Naive thymus-derived CD4-positive, alpha-beta T cell (primary cell): Measurements from ENCODE around the gene ENTHD1. TPM values are rescaled to one million over a fixed set of nuclear protein-coding genes. Genes with fewer than 3 reads are reported as not detected.

Experiments
- ATAC-seq: fragments of 150-1000 bp; cut with Tn5 transposase; 2 replicates; pipeline ENCODE4 v1.10.0; 2021; ENCODE audit warnings: mild to moderate bottlenecking, moderate library complexity
- CTCF ChIA-PET: fragments of 350-600 bp; sonication (Branson Sonifier 250); formaldehyde crosslinking; loops from one replicate; lab custom pipeline; 2021; ENCODE audit warnings: antibody characterized with exemption; lab: Charles Lee
- POLR2A ChIA-PET: fragments of 350-600 bp; sonication (Branson Sonifier 250); formaldehyde crosslinking; loops from one replicate; lab custom pipeline; 2021; ENCODE audit warnings: antibody characterized with exemption, inconsistent platforms; lab: Charles Lee
- DNase-seq, 9 donors: peaks; one replicate each; pipeline versions ENCODE4 v3.0.0 to v3.0.0-alpha.2; 2020 to 2022; ENCODE audit warnings: mixed read lengths in 1 of 9
- H3K27ac ChIP-seq: one replicate; pipeline ENCODE4 v1.7.0; 2013; ENCODE audit warnings: mild to moderate bottlenecking, low read depth, low read length, moderate library complexity
- H3K27me3 ChIP-seq, 2 donors: one replicate each; pipeline ENCODE4 v1.7.0; 2013; ENCODE audit warnings: low read length in 2 of 2, mild to moderate bottlenecking in 2 of 2, moderate library complexity in 2 of 2; ENCODE audit not compliant: control insufficient read depth in 2 of 2, insufficient read depth in 2 of 2
- H3K36me3 ChIP-seq, 3 experiments: 1 replicate in 2 of 3; 2 replicates in 1 of 3; pipeline ENCODE4 v1.7.0; 2013; ENCODE audit warnings: low read length in 3 of 3, mild to moderate bottlenecking in 3 of 3, moderate library complexity in 1 of 3; ENCODE audit not compliant: insufficient read depth in 3 of 3, control insufficient read depth in 2 of 3
- H3K4me1 ChIP-seq, 2 donors: one replicate each; pipeline ENCODE4 v1.7.0; 2013; ENCODE audit warnings: low read length in 2 of 2, mild to moderate bottlenecking in 2 of 2, moderate library complexity in 1 of 2; ENCODE audit not compliant: control insufficient read depth in 2 of 2, insufficient read depth in 2 of 2
- H3K4me3 ChIP-seq: 2 replicates; pipeline ENCODE4 v1.7.0; 2013; ENCODE audit warnings: mild to moderate bottlenecking, low read length
- H3K9me3 ChIP-seq, 3 experiments: 1 replicate in 2 of 3; 2 replicates in 1 of 3; pipeline ENCODE4 v1.7.0; 2013; ENCODE audit warnings: low read length in 3 of 3; ENCODE audit not compliant: control insufficient read depth in 2 of 3
- H3K27ac Mint-ChIP-seq, 9 donors: one replicate each; pipeline ENCODE4 v1.8.0; 2020 to 2022; ENCODE audit warnings: mixed read lengths in 9 of 9, mild to moderate bottlenecking in 8 of 9, moderate library complexity in 5 of 9, inconsistent platforms in 2 of 9
- H3K27me3 Mint-ChIP-seq, 5 donors: one replicate each; pipeline ENCODE4 v1.8.0; 2021 to 2022; ENCODE audit warnings: mixed read lengths in 5 of 5, mild to moderate bottlenecking in 1 of 5
- H3K36me3 Mint-ChIP-seq, 5 donors: one replicate each; pipeline ENCODE4 v1.8.0; 2020 to 2022; ENCODE audit warnings: mixed read lengths in 5 of 5, mild to moderate bottlenecking in 3 of 5, inconsistent platforms in 1 of 5
- H3K4me1 Mint-ChIP-seq, 7 donors: one replicate each; pipeline ENCODE4 v1.8.0; 2020 to 2022; ENCODE audit warnings: mixed read lengths in 7 of 7, mild to moderate bottlenecking in 3 of 7, inconsistent platforms in 1 of 7
- H3K4me3 Mint-ChIP-seq, 10 donors: one replicate each; pipeline ENCODE4 v1.8.0; 2020 to 2022; ENCODE audit warnings: mild to moderate bottlenecking in 10 of 10, mixed read lengths in 10 of 10, moderate library complexity in 6 of 10, inconsistent platforms in 2 of 10
- H3K9me3 Mint-ChIP-seq, 11 donors: one replicate each; pipeline ENCODE4 v1.8.0; 2020 to 2022; ENCODE audit warnings: mixed read lengths in 11 of 11, mild to moderate bottlenecking in 4 of 11, inconsistent platforms in 1 of 11, moderate library complexity in 1 of 11
- intact Hi-C, 2 donors: fragments of 100-400 bp; cut with micrococcal nuclease; formaldehyde crosslinking; loops; one replicate each; pipeline ENCODE4 v1.15.1; 2023
- polyA plus RNA-seq, 2 donors: library from polyadenylated mRNA; unstranded; fragments of 300-500 nt; fragmentation: Illumina TruSeq; gene quantifications; one replicate each; pipeline ENCODE4 v1.2.3, GENCODE V29; 2021
- total RNA-seq, 6 experiments: library from RNA in 5 of 6; stranded (reverse) in 5 of 6; gene quantifications; 1 replicate in 5 of 6; 2 replicates in 1 of 6; pipeline ENCODE4 v1.2.3 and lab custom pipeline; 2021 to 2026

The ENTHD1 gene
- total and polyA plus RNA-seq, 7 experiments from 2014 or later: 0.12 to 0.60 (median 0.24) TPM; not detected in 2

- ChIA-PET CTCF (no interaction called here), POLR2A (no interaction called here)
- peaks cover 9 to 34% (median 26%) of the 10 kb centered on the region in 7 donors for H3K4me1 Mint-ChIP-seq
- intact Hi-C loops: no loop called here
- no peak for DNase-seq
- Histone ChIP-seq H3K27me3 (no peaks in the 10 kb centered on the region), H3K4me1 (peaks cover 13 to 16% of the 10 kb centered on the region in 2 donors), H3K4me3 (no peak overlapping the region), H3K9me3 (no peaks in the 10 kb centered on the region), H3K36me3 (no peaks in the 10 kb centered on the region), H3K27ac (no peak overlapping the region)
- H3K4me3 Mint-ChIP-seq: no peak overlapping the region
- peaks cover 0 to 6% (median 0%) of the 10 kb centered on the region in 11 donors for H3K9me3 Mint-ChIP-seq
- no peak for ATAC-seq
- peak overlapping the region in 4 of 9 donors; percentile 2 to 48 (median 19) for H3K27ac Mint-ChIP-seq
- H3K36me3 Mint-ChIP-seq: peaks cover 0 to 14% (median 0%) of the 10 kb centered on the region in 5 donors
- H3K27me3 Mint-ChIP-seq: peaks cover 0 to 11% (median 0%) of the 10 kb centered on the region in 5 donors
These were observed 147.8 kb downstream of the ENTHD1 start for GRCh38 chr22:39745789-39746188.

- ATAC-seq: no peak
These were observed 149.2 kb downstream of the ENTHD1 start for GRCh38 chr22:39744353-39744752.

GRCh38 chr22:39743935-39744334, 149.6 kb downstream of the ENTHD1 start:
- peaks cover 0 to 9% (median 0%) of the 10 kb centered on the region in 5 donors for H3K27me3 Mint-ChIP-seq
- POLR2A ChIA-PET: no interaction called here

More at GRCh38 chr22:39744353-39744752, 149.2 kb downstream of the ENTHD1 start:
- ChIA-PET POLR2A (no interaction called here), CTCF (interaction anchor here (0.6 kb wide), 2 partner anchors 131 to 966 kb away, joined by 3 to 5 read pairs; no protein-coding TSS in a partner anchor)
- Histone ChIP-seq H3K27ac (no peak overlapping the region), H3K36me3 (no peaks in the 10 kb centered on the region), H3K4me3 (no peak overlapping the region), H3K9me3 (no peaks in the 10 kb centered on the region), H3K27me3 (no peaks in the 10 kb centered on the region), H3K4me1 (peaks cover 12 to 16% of the 10 kb centered on the region in 2 donors)
- Mint-ChIP-seq H3K4me1 (peaks cover 9 to 32% (median 20%) of the 10 kb centered on the region in 7 donors), H3K27me3 (peaks cover 0 to 9% (median 0%) of the 10 kb centered on the region in 5 donors), H3K4me3 (no peak overlapping the region), H3K27ac (no peak overlapping the region), H3K9me3 (peaks cover 0 to 10% (median 2%) of the 10 kb centered on the region in 11 donors), H3K36me3 (peaks cover 0 to 12% (median under 1%) of the 10 kb centered on the region in 5 donors)
- intact Hi-C loops: no loop called here
- no peak for DNase-seq

GRCh38 chr22:39739338-39740027, 154.1 kb downstream of the ENTHD1 start:
- Histone ChIP-seq H3K27ac (no peak overlapping the region), H3K4me3 (no peak overlapping the region), H3K4me1 (no peaks in the 10 kb centered on the region), H3K36me3 (no peaks in the 10 kb centered on the region), H3K9me3 (no peaks in the 10 kb centered on the region), H3K27me3 (no peaks in the 10 kb centered on the region)
- H3K4me3 Mint-ChIP-seq: no peak overlapping the region
- DNase-seq (no peak), ATAC-seq (no peak)
- peaks cover 0 to 11% (median 5%) of the 10 kb centered on the region in 11 donors for H3K9me3 Mint-ChIP-seq
- peaks cover 0 to 11% (median 0%) of the 10 kb centered on the region in 7 donors for H3K4me1 Mint-ChIP-seq
- intact Hi-C loops: loop anchor here in 1 of 2 donors (10.0 kb wide), 1 partner anchor 65 kb away; no protein-coding TSS in a partner anchor
- peaks cover 0 to 12% (median 3%) of the 10 kb centered on the region in 5 donors for H3K36me3 Mint-ChIP-seq
- CTCF ChIA-PET: interaction anchor here (0.5 kb wide), 1 partner anchor 182 kb away, joined by 3 read pairs; no protein-coding TSS in a partner anchor
- POLR2A ChIA-PET: no interaction called here
- no peak overlapping the region for H3K27ac Mint-ChIP-seq
- H3K27me3 Mint-ChIP-seq: peaks cover 0 to 33% (median 5%) of the 10 kb centered on the region in 5 donors

More at GRCh38 chr22:39743935-39744334, 149.6 kb downstream of the ENTHD1 start:
- peaks cover 12 to 16% of the 10 kb centered on the region in 2 donors for H3K4me1 ChIP-seq
- Mint-ChIP-seq H3K36me3 (peaks cover 0 to 13% (median 3%) of the 10 kb centered on the region in 5 donors), H3K4me3 (no peak overlapping the region), H3K4me1 (peaks cover 9 to 32% (median 20%) of the 10 kb centered on the region in 7 donors), H3K9me3 (peaks cover 0 to 11% (median 3%) of the 10 kb centered on the region in 11 donors), H3K27ac (no peak overlapping the region)
- ATAC-seq (no peak), DNase-seq (no peak)
- CTCF ChIA-PET: interaction anchor here (0.6 kb wide), 2 partner anchors 131 to 967 kb away, joined by 3 to 5 read pairs; no protein-coding TSS in a partner anchor
- H3K27me3 ChIP-seq: no peaks in the 10 kb centered on the region
- intact Hi-C loops: no loop called here
- no peaks in the 10 kb centered on the region for H3K36me3 ChIP-seq
- no peak overlapping the region for H3K27ac ChIP-seq
- no peaks in the 10 kb centered on the region for H3K9me3 ChIP-seq
- H3K4me3 ChIP-seq: no peak overlapping the region

GRCh38 chr22:39738746-39739145, 154.8 kb downstream of the ENTHD1 start:
- ATAC-seq: no peak

GRCh38 chr22:39735776-39736175, 157.8 kb downstream of the ENTHD1 start:
- POLR2A ChIA-PET: interaction anchor here (0.7 kb wide), 1 partner anchor 190 kb away, joined by 3 read pairs; no protein-coding TSS in a partner anchor
- ATAC-seq: no peak
- CTCF ChIA-PET: no interaction called here

More at GRCh38 chr22:39738746-39739145, 154.8 kb downstream of the ENTHD1 start:
- no peak overlapping the region for H3K4me3 ChIP-seq
- Mint-ChIP-seq H3K27me3 (peaks cover 0 to 36% (median 5%) of the 10 kb centered on the region in 5 donors), H3K9me3 (peaks cover 0 to 11% (median 5%) of the 10 kb centered on the region in 11 donors), H3K27ac (no peak overlapping the region), H3K4me1 (peaks cover 0 to 7% (median 0%) of the 10 kb centered on the region in 7 donors), H3K4me3 (no peak overlapping the region), H3K36me3 (peaks cover 0 to 12% (median 3%) of the 10 kb centered on the region in 5 donors)
- H3K9me3 ChIP-seq: no peaks in the 10 kb centered on the region
- ChIA-PET POLR2A (interaction anchor here (0.6 to 0.7 kb wide), 2 partner anchors 52 to 255 kb away, joined by 3 to 5 read pairs; no protein-coding TSS in a partner anchor), CTCF (interaction anchor here (0.5 kb wide), 1 partner anchor 182 kb away, joined by 3 read pairs; no protein-coding TSS in a partner anchor)
- H3K27ac ChIP-seq: no peak overlapping the region
- H3K27me3 ChIP-seq: no peaks in the 10 kb centered on the region
- no peaks in the 10 kb centered on the region for H3K4me1 ChIP-seq
- intact Hi-C loops: loop anchor here in 1 of 2 donors (10.0 kb wide), 1 partner anchor 66 kb away; no protein-coding TSS in a partner anchor
- no peak for DNase-seq
- H3K36me3 ChIP-seq: no peaks in the 10 kb centered on the region

More at GRCh38 chr22:39735776-39736175, 157.8 kb downstream of the ENTHD1 start:
- H3K4me1 ChIP-seq: no peaks in the 10 kb centered on the region
- Mint-ChIP-seq H3K4me3 (no peak overlapping the region), H3K4me1 (peaks cover 0 to 6% (median 0%) of the 10 kb centered on the region in 7 donors), H3K27ac (no peak overlapping the region), H3K36me3 (peaks cover 0 to 4% (median 2%) of the 10 kb centered on the region in 5 donors), H3K9me3 (peaks cover 0 to 10% (median 5%) of the 10 kb centered on the region in 11 donors), H3K27me3 (peaks cover 0 to 33% (median 5%) of the 10 kb centered on the region in 5 donors)
- H3K9me3 ChIP-seq: no peaks in the 10 kb centered on the region
- no peak overlapping the region for H3K27ac ChIP-seq
- H3K36me3 ChIP-seq: no peaks in the 10 kb centered on the region
- intact Hi-C loops: loop anchor here in 1 of 2 donors (10.0 kb wide), 1 partner anchor 69 kb away; no protein-coding TSS in a partner anchor
- DNase-seq: no peak
- no peak overlapping the region for H3K4me3 ChIP-seq
- no peaks in the 10 kb centered on the region for H3K27me3 ChIP-seq
